PC-3 (cell line): ENCODE measurements around the gene COL15A1.

ENCODE experiments used
- CTCF ChIP-seq: fragments of 300-600 bp; sonication (generic); conservative IDR thresholded peaks from 2 replicates; pipeline ENCODE4 v1.5.1; 2017; ENCODE audit warnings: antibody characterized with exemption, low read depth, mild to moderate bottlenecking, low read length
- EZH2 ChIP-seq: fragments of 300-600 bp; sonication (generic); IDR thresholded peaks from one replicate; pipeline ENCODE4 v1.6.1; 2017; ENCODE audit warnings: antibody characterized with exemption, mild to moderate bottlenecking, low read length; ENCODE audit not compliant: unreplicated experiment

- TF ChIP-seq CTCF (no peak), EZH2 (no peak)
Observed at GRCh38 chr9:99103901-99104458, 160.3 kb downstream of the COL15A1 start.
